GM20431 (cell line): ENCODE data around the gene RIMS1.
"Not testable (repeated sequence)": the region's sequence is repeated elsewhere in the genome, so short reads cannot be mapped to it uniquely, and the experiment has no call there.

ENCODE experiments used
- in situ Hi-C: fragments of 300-500 bp; cut with MseI, MboI; formaldehyde crosslinking; loops from one replicate; pipeline ENCODE4 v1.15.0; 2020; ENCODE audit warnings: low sequenced_read_pairs; ENCODE audit not compliant: unreplicated experiment

The RIMS1 gene

GRCh38 chr6:72290620-72291019 lies 404.3 kb downstream of the RIMS1 start:
- in situ Hi-C loops = no loop called here

- in situ Hi-C loops = no loop called here
These were observed 410.0 kb downstream of the RIMS1 start for GRCh38 chr6:72296375-72296774.

GRCh38 chr6:72305971-72306370 lies 419.6 kb downstream of the RIMS1 start:
- in situ Hi-C loops = no loop called here

GRCh38 chr6:72316675-72317380 lies 430.5 kb downstream of the RIMS1 start:
- in situ Hi-C loops = no loop called here

GRCh38 chr6:72321788-72322187 lies 435.4 kb downstream of the RIMS1 start:
- in situ Hi-C loops = no loop called here

GRCh38 chr6:72322771-72323170 lies 436.4 kb downstream of the RIMS1 start:
- in situ Hi-C loops = no loop called here

GRCh38 chr6:72324591-72324990 lies 438.2 kb downstream of the RIMS1 start:
- in situ Hi-C loops = no loop called here

GRCh38 chr6:72328775-72329174 lies 442.4 kb downstream of the RIMS1 start:
- in situ Hi-C loops = no loop called here

GRCh38 chr6:72335203-72335602 lies 448.9 kb downstream of the RIMS1 start:
- in situ Hi-C loops = not testable (repeated sequence)

- in situ Hi-C loops = no loop called here
These were observed 462.6 kb downstream of the RIMS1 start for GRCh38 chr6:72348926-72349325.

- in situ Hi-C loops = no loop called here
These were observed 464.0 kb downstream of the RIMS1 start for GRCh38 chr6:72350296-72350881.

- in situ Hi-C loops = no loop called here
These were observed 477.7 kb downstream of the RIMS1 start for GRCh38 chr6:72363844-72364740.

GRCh38 chr6:72365773-72366172 lies 479.4 kb downstream of the RIMS1 start:
- in situ Hi-C loops = no loop called here

GRCh38 chr6:72367439-72367838 lies 481.1 kb downstream of the RIMS1 start:
- in situ Hi-C loops = no loop called here

GRCh38 chr6:72371473-72371872 lies 485.1 kb downstream of the RIMS1 start:
- in situ Hi-C loops = no loop called here

GRCh38 chr6:72374172-72374571 lies 487.8 kb downstream of the RIMS1 start:
- in situ Hi-C loops = no loop called here

GRCh38 chr6:72374857-72375256 lies 488.5 kb downstream of the RIMS1 start:
- in situ Hi-C loops = no loop called here

- in situ Hi-C loops = no loop called here
These were observed 490.4 kb downstream of the RIMS1 start for GRCh38 chr6:72376736-72377135.

- in situ Hi-C loops = no loop called here
These were observed 494.7 kb downstream of the RIMS1 start for GRCh38 chr6:72381076-72381475.

GRCh38 chr6:72382602-72383529 lies 496.5 kb downstream of the RIMS1 start:
- in situ Hi-C loops = no loop called here
